Nephron progenitor cell (in vitro differentiated cells): Measurements from ENCODE around the gene FSD2.
A peak's percentile ranks its signal among the peaks of the same experiment; 100 is the strongest.
"Not testable (repeated sequence)": the region's sequence is repeated elsewhere in the genome, so short reads cannot be mapped to it uniquely, and the experiment has no call there.

Experiments used
- DNase-seq: peaks from one replicate; pipeline ENCODE4 v3.0.0; 2021
- H3K27ac Mint-ChIP-seq: 2 replicates; pipeline ENCODE4 v1.8.0; 2021; ENCODE audit warnings: mild to moderate bottlenecking, moderate library complexity, mixed read lengths
- H3K27me3 Mint-ChIP-seq: 2 replicates; pipeline ENCODE4 v1.8.0; 2021; ENCODE audit warnings: mild to moderate bottlenecking, low read depth, mixed read lengths; ENCODE audit not compliant: poor library complexity
- H3K36me3 Mint-ChIP-seq: 2 replicates; pipeline ENCODE4 v1.8.0; 2021; ENCODE audit warnings: low read depth, mixed read lengths
- H3K4me1 Mint-ChIP-seq: 2 replicates; pipeline ENCODE4 v1.8.0; 2021; ENCODE audit warnings: mixed read lengths
- H3K4me3 Mint-ChIP-seq: 2 replicates; pipeline ENCODE4 v1.8.0; 2021; ENCODE audit warnings: mild to moderate bottlenecking, moderate library complexity, mixed read lengths
- H3K9me3 Mint-ChIP-seq: 2 replicates; pipeline ENCODE4 v1.8.0; 2021; ENCODE audit warnings: mild to moderate bottlenecking, moderate library complexity, mixed read lengths
- TF ChIP-seq, protein P1 (sequence below): fragments of 200-600 bp; sonication (generic); IDR thresholded peaks from 2 replicates; pipeline ENCODE4 v1.5.0; 2021; ENCODE audit warnings: antibody characterized with exemption

Gene FSD2

GRCh38 chr15:82709421-82710207, 96.3 kb downstream of the FSD2 start, which contains the start of gene AP3B2:
Gene AP3B2, minus strand, starts transcription at chr15:82709875. Its CDS starts 169 bp downstream, at chr15:82709706.
- no peak within 1 kb of the TSS for H3K27ac Mint-ChIP-seq
- H3K4me1 Mint-ChIP-seq: peaks cover 6% of the 10 kb centered on the region
- no peaks in the 10 kb centered on the region for H3K36me3 Mint-ChIP-seq
- no peaks in the 10 kb centered on the region for H3K9me3 Mint-ChIP-seq
- TF ChIP-seq, protein P1, sequence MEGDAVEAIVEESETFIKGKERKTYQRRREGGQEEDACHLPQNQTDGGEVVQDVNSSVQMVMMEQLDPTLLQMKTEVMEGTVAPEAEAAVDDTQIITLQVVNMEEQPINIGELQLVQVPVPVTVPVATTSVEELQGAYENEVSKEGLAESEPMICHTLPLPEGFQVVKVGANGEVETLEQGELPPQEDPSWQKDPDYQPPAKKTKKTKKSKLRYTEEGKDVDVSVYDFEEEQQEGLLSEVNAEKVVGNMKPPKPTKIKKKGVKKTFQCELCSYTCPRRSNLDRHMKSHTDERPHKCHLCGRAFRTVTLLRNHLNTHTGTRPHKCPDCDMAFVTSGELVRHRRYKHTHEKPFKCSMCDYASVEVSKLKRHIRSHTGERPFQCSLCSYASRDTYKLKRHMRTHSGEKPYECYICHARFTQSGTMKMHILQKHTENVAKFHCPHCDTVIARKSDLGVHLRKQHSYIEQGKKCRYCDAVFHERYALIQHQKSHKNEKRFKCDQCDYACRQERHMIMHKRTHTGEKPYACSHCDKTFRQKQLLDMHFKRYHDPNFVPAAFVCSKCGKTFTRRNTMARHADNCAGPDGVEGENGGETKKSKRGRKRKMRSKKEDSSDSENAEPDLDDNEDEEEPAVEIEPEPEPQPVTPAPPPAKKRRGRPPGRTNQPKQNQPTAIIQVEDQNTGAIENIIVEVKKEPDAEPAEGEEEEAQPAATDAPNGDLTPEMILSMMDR: no peak
- H3K4me3 Mint-ChIP-seq: peak within 1 kb of the TSS; percentile 73
- peaks cover 20% of the 10 kb centered on the region for H3K27me3 Mint-ChIP-seq
- DNase-seq: peak; percentile 85

- Mint-ChIP-seq H3K27me3 (peaks cover 20% of the 10 kb centered on the region), H3K9me3 (no peaks in the 10 kb centered on the region), H3K4me1 (peaks cover 6% of the 10 kb centered on the region), H3K4me3 (no peak overlapping the region), H3K27ac (no peak overlapping the region), H3K36me3 (no peaks in the 10 kb centered on the region)
- no peak for DNase-seq
- TF ChIP-seq, protein P1: no peak
Observed at GRCh38 chr15:82709081-82709420, 96.8 kb downstream of the FSD2 start.

- not testable (repeated sequence) for H3K4me3 Mint-ChIP-seq, H3K9me3 Mint-ChIP-seq, H3K27me3 Mint-ChIP-seq, H3K4me1 Mint-ChIP-seq, H3K27ac Mint-ChIP-seq, DNase-seq, H3K36me3 Mint-ChIP-seq
Observed at GRCh38 chr15:82705856-82706255, 100.0 kb downstream of the FSD2 start.
